ENCODE data around the gene SNRNP25. TPM values are rescaled to one million over a fixed set of nuclear protein-coding genes. Genes with fewer than 3 reads are reported as not detected.

The SNRNP25 gene
- total and polyA plus RNA-seq, 2 donors from 2014 or later = 14.7 to 60.3 TPM

GRCh38 chr16:78444-79150, 25.0 kb downstream of the SNRNP25 start:
- TF ChIP-seq, protein P1, sequence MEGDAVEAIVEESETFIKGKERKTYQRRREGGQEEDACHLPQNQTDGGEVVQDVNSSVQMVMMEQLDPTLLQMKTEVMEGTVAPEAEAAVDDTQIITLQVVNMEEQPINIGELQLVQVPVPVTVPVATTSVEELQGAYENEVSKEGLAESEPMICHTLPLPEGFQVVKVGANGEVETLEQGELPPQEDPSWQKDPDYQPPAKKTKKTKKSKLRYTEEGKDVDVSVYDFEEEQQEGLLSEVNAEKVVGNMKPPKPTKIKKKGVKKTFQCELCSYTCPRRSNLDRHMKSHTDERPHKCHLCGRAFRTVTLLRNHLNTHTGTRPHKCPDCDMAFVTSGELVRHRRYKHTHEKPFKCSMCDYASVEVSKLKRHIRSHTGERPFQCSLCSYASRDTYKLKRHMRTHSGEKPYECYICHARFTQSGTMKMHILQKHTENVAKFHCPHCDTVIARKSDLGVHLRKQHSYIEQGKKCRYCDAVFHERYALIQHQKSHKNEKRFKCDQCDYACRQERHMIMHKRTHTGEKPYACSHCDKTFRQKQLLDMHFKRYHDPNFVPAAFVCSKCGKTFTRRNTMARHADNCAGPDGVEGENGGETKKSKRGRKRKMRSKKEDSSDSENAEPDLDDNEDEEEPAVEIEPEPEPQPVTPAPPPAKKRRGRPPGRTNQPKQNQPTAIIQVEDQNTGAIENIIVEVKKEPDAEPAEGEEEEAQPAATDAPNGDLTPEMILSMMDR (IDR thresholded peaks at IDR 0.05; ENCODE audit: borderline replicate concordance, extremely low read depth, insufficient read depth) = no peak
- peak overlapping the region; percentile 33 to 84 (median 71) for H3K9ac ChIP-seq (ENCODE audit: low read length in 3 of 3)
- H3K4me3 ChIP-seq (ENCODE audit: low read length in 3 of 3) = peak overlapping the region; percentile 58 to 86 (median 71)
- peaks cover 0 to 27% (median 5%) of the 10 kb centered on the region in 3 donors for H3K4me1 ChIP-seq (ENCODE audit: control insufficient read depth in 2 of 3, insufficient read depth in 2 of 3, low read depth in 1 of 3, low read length in 3 of 3)
- intact Hi-C loops (cut with DNase I) = no loop called here
- DNase-seq (peak in 1 of 5 donors; percentile 78), FAIRE-seq (no peak)
- no peaks in the 10 kb centered on the region for H3K27me3 ChIP-seq (ENCODE audit: control insufficient read depth, insufficient read depth, low read length)
- H3K27ac ChIP-seq (ENCODE audit: low read depth in 2 of 2, low read length in 2 of 2) = peak overlapping the region; percentile 51 to 80
- H3K36me3 ChIP-seq (ENCODE audit: control insufficient read depth in 2 of 3, insufficient read depth in 3 of 3, low read length in 3 of 3) = no peaks in the 10 kb centered on the region
- H3K9me3 ChIP-seq (ENCODE audit: control insufficient read depth in 2 of 3, insufficient read depth in 1 of 3, low read length in 3 of 3) = no peaks in the 10 kb centered on the region

GRCh38 chr16:79151-80054, 25.8 kb downstream of the SNRNP25 start:
- no peak for FAIRE-seq
- Histone ChIP-seq H3K27me3 (ENCODE audit: control insufficient read depth, insufficient read depth, low read length) (no peaks in the 10 kb centered on the region), H3K36me3 (ENCODE audit: control insufficient read depth in 2 of 3, insufficient read depth in 3 of 3, low read length in 3 of 3) (no peaks in the 10 kb centered on the region), H3K9me3 (ENCODE audit: control insufficient read depth in 2 of 3, insufficient read depth in 1 of 3, low read length in 3 of 3) (no peaks in the 10 kb centered on the region), H3K4me3 (ENCODE audit: low read length in 3 of 3) (peak overlapping the region in 1 of 3 donors; percentile 86), H3K4me1 (ENCODE audit: control insufficient read depth in 2 of 3, insufficient read depth in 2 of 3, low read depth in 1 of 3, low read length in 3 of 3) (peaks cover 0 to 31% (median 5%) of the 10 kb centered on the region in 3 donors), H3K27ac (ENCODE audit: low read depth in 2 of 2, low read length in 2 of 2) (no peak overlapping the region), H3K9ac (ENCODE audit: low read length in 3 of 3) (peak overlapping the region in 1 of 3 donors; percentile 84)
- intact Hi-C loops (cut with DNase I) = no loop called here
- no peak for DNase-seq
- TF ChIP-seq, protein P1 (IDR thresholded peaks at IDR 0.05; ENCODE audit: borderline replicate concordance, extremely low read depth, insufficient read depth) = no peak

- Histone ChIP-seq H3K9ac (ENCODE audit: low read length in 3 of 3) (no peak overlapping the region), H3K36me3 (ENCODE audit: control insufficient read depth in 2 of 3, insufficient read depth in 3 of 3, low read length in 3 of 3) (peaks cover 0 to 9% (median 0%) of the 10 kb centered on the region in 3 donors), H3K27ac (ENCODE audit: low read depth in 2 of 2, low read length in 2 of 2) (no peak overlapping the region), H3K9me3 (ENCODE audit: control insufficient read depth in 2 of 3, insufficient read depth in 1 of 3, low read length in 3 of 3) (no peaks in the 10 kb centered on the region), H3K4me3 (ENCODE audit: low read length in 3 of 3) (no peak overlapping the region), H3K4me1 (ENCODE audit: control insufficient read depth in 2 of 3, insufficient read depth in 2 of 3, low read depth in 1 of 3, low read length in 3 of 3) (peaks cover 0 to 24% (median 5%) of the 10 kb centered on the region in 3 donors), H3K27me3 (ENCODE audit: control insufficient read depth, insufficient read depth, low read length) (no peaks in the 10 kb centered on the region)
- TF ChIP-seq, protein P1 (IDR thresholded peaks at IDR 0.05; ENCODE audit: borderline replicate concordance, extremely low read depth, insufficient read depth) = no peak
- intact Hi-C loops (cut with DNase I) = no loop called here
- peak in 1 of 5 donors; percentile 76 for DNase-seq
- no peak for FAIRE-seq
These were observed 29.5 kb downstream of the SNRNP25 start for GRCh38 chr16:83060-83603.
